GM12865 (cell line): ENCODE data around the gene POP7.

ENCODE experiments used
- DNase-seq: peaks from one replicate; pipeline ENCODE4 v3.0.0; 2010; ENCODE audit warnings: low read depth
- H3K4me3 ChIP-seq: 2 replicates; pipeline ENCODE4 v1.5.1; 2011; ENCODE audit warnings: mild to moderate bottlenecking, low read depth, low read length, control low read depth
- CTCF ChIP-seq: IDR thresholded peaks from 2 replicates; pipeline ENCODE4 v1.5.1; 2011; ENCODE audit warnings: low read length, control low read depth, low read depth, inconsistent platforms; ENCODE audit not compliant: insufficient read depth; ENCODE audit errors: missing control alignments

POP7 gene

GRCh38 chr7:100671353-100672327 is 34.3 kb upstream of the POP7 start:
- DNase-seq, result no peak
- no peak for TF ChIP-seq CTCF
- no peak overlapping the region for H3K4me3 ChIP-seq

- TF ChIP-seq CTCF, result no peak
- H3K4me3 ChIP-seq, result peak within 1 kb of the TSS; percentile 68
- DNase-seq, result peak; percentile 99
These were observed 32.5 kb upstream of the POP7 start, which contains the start of gene GNB2 for GRCh38 chr7:100673302-100673941. Gene GNB2, plus strand, starts transcription at chr7:100673740. Its CDS starts 2,526 bp downstream, at chr7:100676266.

GRCh38 chr7:100673942-100674410 is 31.9 kb upstream of the POP7 start:
- H3K4me3 ChIP-seq, result peak overlapping the region; percentile 68
- peak; percentile 54 for DNase-seq
- TF ChIP-seq CTCF, result no peak

- DNase-seq, result no peak
These were observed 31.4 kb upstream of the POP7 start for GRCh38 chr7:100674411-100675104.

GRCh38 chr7:100675105-100675451 is 30.8 kb upstream of the POP7 start:
- TF ChIP-seq CTCF, result no peak
- peak overlapping the region; percentile 68 for H3K4me3 ChIP-seq
- DNase-seq, result no peak

More at GRCh38 chr7:100674411-100675104, 31.4 kb upstream of the POP7 start:
- no peak for TF ChIP-seq CTCF
- peak overlapping the region; percentile 68 for H3K4me3 ChIP-seq

- no peak for TF ChIP-seq CTCF
- DNase-seq, result peak; percentile 91
- H3K4me3 ChIP-seq, result peak overlapping the region; percentile 68
These were observed 30.2 kb upstream of the POP7 start for GRCh38 chr7:100675581-100676350.
